H9 (cell line): ENCODE measurements around the gene CLINT1. TPM values are rescaled to one million over a fixed set of nuclear protein-coding genes. Genes with fewer than 3 reads are reported as not detected.

Experiments used
- DNase-seq: peaks from one replicate; pipeline ENCODE4 v3.0.0-alpha.2; 2017
- H2AFZ ChIP-seq: one replicate; pipeline ENCODE4 v1.6.1; 2013; ENCODE audit warnings: mild to moderate bottlenecking, low read length, control low read depth, moderate library complexity
- H2AK5ac ChIP-seq: 2 replicates; pipeline ENCODE4 v1.6.1; 2013; ENCODE audit warnings: low read length, control low read depth, mixed read lengths; ENCODE audit not compliant: insufficient read length
- H2BK120ac ChIP-seq: one replicate; pipeline ENCODE4 v1.6.1; 2013; ENCODE audit warnings: low read depth, mild to moderate bottlenecking, low read length, control low read depth, inconsistent platforms; ENCODE audit not compliant: poor library complexity, severe bottlenecking
- H2BK12ac ChIP-seq: 2 replicates; pipeline ENCODE4 v1.6.1; 2013; ENCODE audit warnings: low read length, control low read depth, mixed read lengths, low read depth; ENCODE audit not compliant: insufficient read length
- H2BK15ac ChIP-seq: 2 replicates; pipeline ENCODE4 v1.6.1; 2013; ENCODE audit warnings: low read depth, low read length, control low read depth
- H2BK20ac ChIP-seq: one replicate; pipeline ENCODE4 v1.6.1; 2013; ENCODE audit warnings: low read depth, mild to moderate bottlenecking, low read length, control low read depth, inconsistent platforms; ENCODE audit not compliant: poor library complexity, severe bottlenecking
- H2BK5ac ChIP-seq: 2 replicates; pipeline ENCODE4 v1.6.1; 2013; ENCODE audit warnings: low read length, control low read depth, mixed read lengths; ENCODE audit not compliant: insufficient read length
- H3K14ac ChIP-seq: 2 replicates; pipeline ENCODE4 v1.6.1; 2013; ENCODE audit warnings: low read length, control low read depth; ENCODE audit not compliant: insufficient read depth
- H3K18ac ChIP-seq: 2 replicates; pipeline ENCODE4 v1.6.1; 2013; ENCODE audit warnings: low read depth, mild to moderate bottlenecking, mixed read lengths, low read length, control low read depth; ENCODE audit not compliant: insufficient read length
- H3K23ac ChIP-seq: 2 replicates; pipeline ENCODE4 v1.6.1; 2013; ENCODE audit warnings: low read length, control low read depth, mixed read lengths, low read depth; ENCODE audit not compliant: insufficient read length
- H3K23me2 ChIP-seq: 2 replicates; pipeline ENCODE4 v1.6.1; 2013; ENCODE audit warnings: low read depth, mild to moderate bottlenecking, mixed read lengths, low read length, control low read depth; ENCODE audit not compliant: insufficient read length, poor library complexity, severe bottlenecking
- H3K27ac ChIP-seq: 2 replicates; pipeline ENCODE4 v1.5.1; 2013; ENCODE audit warnings: low read length, control low read depth, mixed read lengths, low read depth; ENCODE audit not compliant: insufficient read length
- H3K27me3 ChIP-seq: 2 replicates; pipeline ENCODE4 v1.6.1; 2013; ENCODE audit warnings: low read length, control low read depth, inconsistent platforms; ENCODE audit not compliant: insufficient read depth
- H3K4ac ChIP-seq: 2 replicates; pipeline ENCODE4 v1.6.1; 2013; ENCODE audit warnings: low read depth, mild to moderate bottlenecking, control low read depth, inconsistent platforms, low read length, moderate library complexity
- H3K4me1 ChIP-seq: 2 replicates; pipeline ENCODE4 v1.6.1; 2013; ENCODE audit warnings: low read length, control low read depth, inconsistent platforms; ENCODE audit not compliant: insufficient read depth
- H3K4me2 ChIP-seq: 2 replicates; pipeline ENCODE4 v1.6.1; 2013; ENCODE audit warnings: low read length, control low read depth, mixed read lengths; ENCODE audit not compliant: insufficient read length, insufficient read depth
- H3K56ac ChIP-seq: 2 replicates; pipeline ENCODE4 v1.6.1; 2013; ENCODE audit warnings: low read depth, mild to moderate bottlenecking, mixed read lengths, low read length, control low read depth; ENCODE audit not compliant: insufficient read length
- H3K79me1 ChIP-seq: 2 replicates; pipeline ENCODE4 v1.6.1; 2013; ENCODE audit warnings: low read depth, mild to moderate bottlenecking, moderate library complexity, low read length, control low read depth, inconsistent platforms; ENCODE audit not compliant: insufficient read depth, poor library complexity, severe bottlenecking
- H3K79me2 ChIP-seq: 2 replicates; pipeline ENCODE4 v1.6.1; 2013; ENCODE audit warnings: low read length, control low read depth, inconsistent platforms; ENCODE audit not compliant: insufficient read depth
- H3K9ac ChIP-seq: 2 replicates; pipeline ENCODE4 v1.6.1; 2013; ENCODE audit warnings: low read length, control low read depth, mixed read lengths; ENCODE audit not compliant: insufficient read length; ENCODE audit errors: extremely low read depth
- H3K9me3 ChIP-seq: one replicate; pipeline ENCODE4 v1.6.1; 2013; ENCODE audit warnings: low read depth, low read length, inconsistent platforms; ENCODE audit not compliant: control insufficient read depth
- H3T11ph ChIP-seq: one replicate; pipeline ENCODE4 v1.6.1; 2013; ENCODE audit warnings: mild to moderate bottlenecking, low read length, control low read depth, inconsistent platforms
- H4K20me1 ChIP-seq: one replicate; pipeline ENCODE4 v1.6.1; 2013; ENCODE audit not compliant: control insufficient read depth, insufficient read length, insufficient read depth
- H4K5ac ChIP-seq: 2 replicates; pipeline ENCODE4 v1.6.1; 2013; ENCODE audit warnings: low read depth, mild to moderate bottlenecking, mixed read lengths, low read length, control low read depth; ENCODE audit not compliant: insufficient read length
- H4K8ac ChIP-seq: replicated peaks from 2 replicates; pipeline ENCODE4 v1.6.1; 2013; ENCODE audit warnings: low read length, control low read depth, mixed read lengths, low read depth; ENCODE audit not compliant: insufficient read length
- H4K91ac ChIP-seq: 2 replicates; pipeline ENCODE4 v1.6.1; 2013; ENCODE audit warnings: low read depth, mild to moderate bottlenecking, moderate library complexity, mixed read lengths, low read length, control low read depth; ENCODE audit not compliant: insufficient read length
- H3K27ac Mint-ChIP-seq, 3 experiments: 2 replicates in 2 of 3; 3 replicates in 1 of 3; pipeline ENCODE4 v1.8.0; 2020 to 2021; ENCODE audit warnings: mixed read lengths in 3 of 3, mild to moderate bottlenecking in 1 of 3, moderate library complexity in 1 of 3
- H3K27me3 Mint-ChIP-seq: 2 replicates; pipeline ENCODE4 v1.8.0; 2021; ENCODE audit warnings: low read depth, mild to moderate bottlenecking, moderate library complexity, mixed read lengths
- H3K36me3 Mint-ChIP-seq, 3 experiments: 2 replicates in 2 of 3; 3 replicates in 1 of 3; pipeline ENCODE4 v1.8.0; 2020 to 2021; ENCODE audit warnings: low read depth in 3 of 3, mixed read lengths in 3 of 3; ENCODE audit not compliant: insufficient read depth in 1 of 3
- H3K4me1 Mint-ChIP-seq, 2 experiments: 2 replicates each; pipeline ENCODE4 v1.8.0; 2020; ENCODE audit warnings: mixed read lengths in 2 of 2
- H3K4me3 Mint-ChIP-seq, 2 experiments: 2 replicates in 1 of 2; 3 replicates in 1 of 2; pipeline ENCODE4 v1.8.0; 2020 to 2021; ENCODE audit warnings: mild to moderate bottlenecking in 2 of 2, mixed read lengths in 2 of 2, moderate library complexity in 1 of 2
- H3K9me3 Mint-ChIP-seq, 2 experiments: 2 replicates in 1 of 2; 3 replicates in 1 of 2; pipeline ENCODE4 v1.8.0; 2020; ENCODE audit warnings: mild to moderate bottlenecking in 2 of 2, mixed read lengths in 2 of 2, moderate library complexity in 1 of 2
- WGBS: extraction: QIAGEN DNeasy Blood & Tissue Kit; methylation state at CpG from one replicate; pipeline ENCODE4 v1.1.7; 2013; ENCODE audit warnings: missing lambda C conversion rate, low lambda C conversion rate, mixed read lengths; ENCODE audit not compliant: insufficient read length; ENCODE audit errors: extremely low coverage; 5-methylcytosine and 5-hydroxymethylcytosine counted together
- total RNA-seq: library from RNA; stranded (reverse); gene quantifications from 2 replicates; pipeline ENCODE4 v1.2.1, GENCODE V29; 2021
- TF ChIP-seq, protein P1 (sequence below): fragments of 200-600 bp; sonication (generic); conservative IDR thresholded peaks from 3 replicates; pipeline ENCODE4 v1.8.0; 2021; ENCODE audit warnings: antibody characterized with exemption, mild to moderate bottlenecking

Gene CLINT1
- total RNA-seq, 1 experiment from 2014 or later = 79.1 TPM

DNA sequence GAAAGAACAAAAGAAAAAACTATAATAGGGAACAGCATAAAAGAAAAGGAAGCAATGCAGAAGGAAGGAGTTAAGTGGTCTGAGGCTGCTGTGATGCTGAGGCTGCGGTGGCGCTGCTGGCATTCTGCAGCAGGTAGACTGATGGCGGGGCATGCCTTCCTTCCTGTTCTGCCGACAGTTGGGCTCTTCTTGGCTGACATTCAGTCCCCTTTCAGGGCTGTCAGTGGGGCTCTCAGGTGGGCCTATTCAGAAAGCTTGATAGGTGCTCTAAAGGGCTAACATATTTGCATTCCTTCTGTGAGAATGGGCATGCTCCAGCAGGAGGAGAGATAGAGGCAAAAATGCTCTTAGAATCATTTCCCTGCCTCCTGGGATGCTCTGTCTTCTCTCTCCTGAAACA lies 5.1 kb upstream of the CLINT1 start:
- WGBS = no CpG with 5 or more reads among the region's 4 CpGs
- Mint-ChIP-seq H3K4me3 (no peak overlapping the region), H3K27ac (0 out of 7 replicates have a peak overlapping the region, but pooled peaks of 1 of the 3 experiments have one; percentile 60), H3K4me1 (peaks cover 24 to 35% of the 10 kb centered on the region in 2 experiments), H3K36me3 (no peaks in the 10 kb centered on the region), H3K27me3 (0 out of 2 replicates have a peak, but pooled peaks cover 2% of the 10 kb centered on the region), H3K9me3 (no peaks in the 10 kb centered on the region; a peak in 1 of 5 replicates)
- no peak overlapping the region for H4K5ac ChIP-seq
- no peaks in the 10 kb centered on the region for H3K79me1 ChIP-seq
- TF ChIP-seq, protein P1, sequence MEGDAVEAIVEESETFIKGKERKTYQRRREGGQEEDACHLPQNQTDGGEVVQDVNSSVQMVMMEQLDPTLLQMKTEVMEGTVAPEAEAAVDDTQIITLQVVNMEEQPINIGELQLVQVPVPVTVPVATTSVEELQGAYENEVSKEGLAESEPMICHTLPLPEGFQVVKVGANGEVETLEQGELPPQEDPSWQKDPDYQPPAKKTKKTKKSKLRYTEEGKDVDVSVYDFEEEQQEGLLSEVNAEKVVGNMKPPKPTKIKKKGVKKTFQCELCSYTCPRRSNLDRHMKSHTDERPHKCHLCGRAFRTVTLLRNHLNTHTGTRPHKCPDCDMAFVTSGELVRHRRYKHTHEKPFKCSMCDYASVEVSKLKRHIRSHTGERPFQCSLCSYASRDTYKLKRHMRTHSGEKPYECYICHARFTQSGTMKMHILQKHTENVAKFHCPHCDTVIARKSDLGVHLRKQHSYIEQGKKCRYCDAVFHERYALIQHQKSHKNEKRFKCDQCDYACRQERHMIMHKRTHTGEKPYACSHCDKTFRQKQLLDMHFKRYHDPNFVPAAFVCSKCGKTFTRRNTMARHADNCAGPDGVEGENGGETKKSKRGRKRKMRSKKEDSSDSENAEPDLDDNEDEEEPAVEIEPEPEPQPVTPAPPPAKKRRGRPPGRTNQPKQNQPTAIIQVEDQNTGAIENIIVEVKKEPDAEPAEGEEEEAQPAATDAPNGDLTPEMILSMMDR = no peak; the same call in 2 of the 3 replicates
- no peak overlapping the region for H3K27ac ChIP-seq
- no peaks in the 10 kb centered on the region for H3K23me2 ChIP-seq
- H3K4me2 ChIP-seq = no peak overlapping the region
- H2BK5ac ChIP-seq = no peak overlapping the region
- no peaks in the 10 kb centered on the region; the same call in 1 of the 2 replicates for H3K27me3 ChIP-seq
- H3T11ph ChIP-seq = no peak overlapping the region
- H3K56ac ChIP-seq = no peak overlapping the region
- H3K4ac ChIP-seq = no peak overlapping the region
- H2BK120ac ChIP-seq = no peak overlapping the region
- no peak overlapping the region for H2BK20ac ChIP-seq
- H3K79me2 ChIP-seq = no peaks in the 10 kb centered on the region
- no peak overlapping the region for H2AK5ac ChIP-seq
- H4K8ac ChIP-seq = no peak overlapping the region
- H4K20me1 ChIP-seq = no peaks in the 10 kb centered on the region
- no peak overlapping the region for H3K23ac ChIP-seq
- no peak overlapping the region for H2BK12ac ChIP-seq
- H3K14ac ChIP-seq = no peak overlapping the region
- peak; percentile 71 for DNase-seq
- no peak overlapping the region for H4K91ac ChIP-seq
- H3K4me1 ChIP-seq = peaks cover 3% of the 10 kb centered on the region; the same call in 1 of the 2 replicates
- H2AFZ ChIP-seq = no peak overlapping the region
- no peak overlapping the region for H3K18ac ChIP-seq
- no peak overlapping the region for H2BK15ac ChIP-seq
- H3K9me3 ChIP-seq = no peaks in the 10 kb centered on the region
- no peak overlapping the region for H3K9ac ChIP-seq
